Measurements from ENCODE around the gene PRRT4.

DNA sequence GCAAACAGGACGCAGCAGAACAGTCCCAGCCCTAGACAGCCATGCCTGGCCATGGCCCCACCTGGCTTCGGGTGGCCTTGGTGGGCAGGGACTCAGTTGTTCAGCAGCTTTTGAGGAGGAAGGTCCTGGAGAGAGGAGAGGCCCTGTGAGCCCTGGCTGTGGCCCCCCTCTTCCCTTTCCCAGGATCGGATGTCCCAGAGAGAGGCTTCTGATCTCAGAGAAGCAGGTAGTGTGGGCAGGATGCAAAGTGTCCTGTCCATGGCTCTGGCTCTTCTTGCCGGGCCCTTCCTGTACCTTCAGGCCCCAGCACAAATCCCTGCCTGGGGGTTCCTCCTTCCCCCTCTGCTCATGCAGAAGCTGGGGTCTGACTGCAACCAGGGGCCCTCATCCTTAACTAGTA lies 1.6 kb downstream of the PRRT4 start:
- TF ChIP-seq FOXM1 (CRISPR knock-in tag; IDR thresholded peaks at IDR 0.05), result no peak
- no peak for TF ChIP-seq SP4 (CRISPR knock-in tag; IDR thresholded peaks at IDR 0.05)
- TF ChIP-seq, protein P1, sequence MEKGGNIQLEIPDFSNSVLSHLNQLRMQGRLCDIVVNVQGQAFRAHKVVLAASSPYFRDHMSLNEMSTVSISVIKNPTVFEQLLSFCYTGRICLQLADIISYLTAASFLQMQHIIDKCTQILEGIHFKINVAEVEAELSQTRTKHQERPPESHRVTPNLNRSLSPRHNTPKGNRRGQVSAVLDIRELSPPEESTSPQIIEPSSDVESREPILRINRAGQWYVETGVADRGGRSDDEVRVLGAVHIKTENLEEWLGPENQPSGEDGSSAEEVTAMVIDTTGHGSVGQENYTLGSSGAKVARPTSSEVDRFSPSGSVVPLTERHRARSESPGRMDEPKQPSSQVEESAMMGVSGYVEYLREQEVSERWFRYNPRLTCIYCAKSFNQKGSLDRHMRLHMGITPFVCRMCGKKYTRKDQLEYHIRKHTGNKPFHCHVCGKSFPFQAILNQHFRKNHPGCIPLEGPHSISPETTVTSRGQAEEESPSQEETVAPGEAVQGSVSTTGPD (CRISPR knock-in tag; IDR thresholded peaks at IDR 0.05), result no peak
- TF ChIP-seq, protein P2, sequence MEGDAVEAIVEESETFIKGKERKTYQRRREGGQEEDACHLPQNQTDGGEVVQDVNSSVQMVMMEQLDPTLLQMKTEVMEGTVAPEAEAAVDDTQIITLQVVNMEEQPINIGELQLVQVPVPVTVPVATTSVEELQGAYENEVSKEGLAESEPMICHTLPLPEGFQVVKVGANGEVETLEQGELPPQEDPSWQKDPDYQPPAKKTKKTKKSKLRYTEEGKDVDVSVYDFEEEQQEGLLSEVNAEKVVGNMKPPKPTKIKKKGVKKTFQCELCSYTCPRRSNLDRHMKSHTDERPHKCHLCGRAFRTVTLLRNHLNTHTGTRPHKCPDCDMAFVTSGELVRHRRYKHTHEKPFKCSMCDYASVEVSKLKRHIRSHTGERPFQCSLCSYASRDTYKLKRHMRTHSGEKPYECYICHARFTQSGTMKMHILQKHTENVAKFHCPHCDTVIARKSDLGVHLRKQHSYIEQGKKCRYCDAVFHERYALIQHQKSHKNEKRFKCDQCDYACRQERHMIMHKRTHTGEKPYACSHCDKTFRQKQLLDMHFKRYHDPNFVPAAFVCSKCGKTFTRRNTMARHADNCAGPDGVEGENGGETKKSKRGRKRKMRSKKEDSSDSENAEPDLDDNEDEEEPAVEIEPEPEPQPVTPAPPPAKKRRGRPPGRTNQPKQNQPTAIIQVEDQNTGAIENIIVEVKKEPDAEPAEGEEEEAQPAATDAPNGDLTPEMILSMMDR (CRISPR knock-in tag; IDR thresholded peaks at IDR 0.05), result no peak
- TF ChIP-seq ATF7 (IDR thresholded peaks at IDR 0.05), result no peak
- no peak for TF ChIP-seq ATF7 (CRISPR knock-in tag; IDR thresholded peaks at IDR 0.05)
- TF ChIP-seq HNRNPK (IDR thresholded peaks at IDR 0.05; ENCODE audit: low read depth, low read length, poor library complexity, severe bottlenecking), result no peak
- no peak for TF ChIP-seq ZNF335 (CRISPR knock-in tag; IDR thresholded peaks at IDR 0.05)
- TF ChIP-seq, protein P3, sequence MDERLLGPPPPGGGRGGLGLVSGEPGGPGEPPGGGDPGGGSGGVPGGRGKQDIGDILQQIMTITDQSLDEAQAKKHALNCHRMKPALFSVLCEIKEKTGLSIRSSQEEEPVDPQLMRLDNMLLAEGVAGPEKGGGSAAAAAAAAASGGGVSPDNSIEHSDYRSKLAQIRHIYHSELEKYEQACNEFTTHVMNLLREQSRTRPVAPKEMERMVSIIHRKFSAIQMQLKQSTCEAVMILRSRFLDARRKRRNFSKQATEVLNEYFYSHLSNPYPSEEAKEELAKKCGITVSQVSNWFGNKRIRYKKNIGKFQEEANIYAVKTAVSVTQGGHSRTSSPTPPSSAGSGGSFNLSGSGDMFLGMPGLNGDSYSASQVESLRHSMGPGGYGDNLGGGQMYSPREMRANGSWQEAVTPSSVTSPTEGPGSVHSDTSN (CRISPR knock-in tag; IDR thresholded peaks at IDR 0.05), result no peak
- TF ChIP-seq, protein P4, sequence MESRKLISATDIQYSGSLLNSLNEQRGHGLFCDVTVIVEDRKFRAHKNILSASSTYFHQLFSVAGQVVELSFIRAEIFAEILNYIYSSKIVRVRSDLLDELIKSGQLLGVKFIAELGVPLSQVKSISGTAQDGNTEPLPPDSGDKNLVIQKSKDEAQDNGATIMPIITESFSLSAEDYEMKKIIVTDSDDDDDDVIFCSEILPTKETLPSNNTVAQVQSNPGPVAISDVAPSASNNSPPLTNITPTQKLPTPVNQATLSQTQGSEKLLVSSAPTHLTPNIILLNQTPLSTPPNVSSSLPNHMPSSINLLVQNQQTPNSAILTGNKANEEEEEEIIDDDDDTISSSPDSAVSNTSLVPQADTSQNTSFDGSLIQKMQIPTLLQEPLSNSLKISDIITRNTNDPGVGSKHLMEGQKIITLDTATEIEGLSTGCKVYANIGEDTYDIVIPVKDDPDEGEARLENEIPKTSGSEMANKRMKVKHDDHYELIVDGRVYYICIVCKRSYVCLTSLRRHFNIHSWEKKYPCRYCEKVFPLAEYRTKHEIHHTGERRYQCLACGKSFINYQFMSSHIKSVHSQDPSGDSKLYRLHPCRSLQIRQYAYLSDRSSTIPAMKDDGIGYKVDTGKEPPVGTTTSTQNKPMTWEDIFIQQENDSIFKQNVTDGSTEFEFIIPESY (CRISPR knock-in tag; IDR thresholded peaks at IDR 0.05), result no peak

Measured in HepG2 (cell line).